Measurements from ENCODE around the gene PTMA. TPM values are rescaled to one million over a fixed set of nuclear protein-coding genes. Genes with fewer than 3 reads are reported as not detected.

Gene PTMA
- total RNA-seq, 2 experiments from 2014 or later = 1,763 to 1,778 TPM

- Mint-ChIP-seq H3K36me3 (no peaks in the 10 kb centered on the region), H3K27me3 (peaks cover 5% of the 10 kb centered on the region), H3K4me3 (no peak overlapping the region), H3K4me1 (ENCODE audit: low read depth) (peaks cover 4% of the 10 kb centered on the region), H3K27ac (no peak overlapping the region), H3K9me3 (no peaks in the 10 kb centered on the region)
- intact Hi-C loops (cut with micrococcal nuclease) = loop anchor here (1.0 kb wide), 1 partner anchor 28 kb away; no protein-coding TSS in a partner anchor
- CTCF ChIA-PET = interaction anchor here (1.0 to 21.7 kb wide), 9 partner anchors 10 to 60 kb away, joined by 3 to 578 read pairs (median 7); no protein-coding TSS in a partner anchor
- POLR2A ChIA-PET = no interaction called here
- peak; percentile 73 for DNase-seq
Measured at GRCh38 chr2:231687133-231687852, 21.0 kb upstream of the PTMA start.

GRCh38 chr2:231687961-231688360 lies 20.4 kb upstream of the PTMA start:
- Mint-ChIP-seq H3K27ac (no peak overlapping the region), H3K4me1 (ENCODE audit: low read depth) (peaks cover 4% of the 10 kb centered on the region), H3K9me3 (no peaks in the 10 kb centered on the region), H3K36me3 (no peaks in the 10 kb centered on the region), H3K4me3 (no peak overlapping the region), H3K27me3 (no peaks in the 10 kb centered on the region)
- ChIA-PET POLR2A (no interaction called here), CTCF (interaction anchor here (0.8 to 21.7 kb wide), 9 partner anchors 10 to 61 kb away, joined by 3 to 578 read pairs (median 7); no protein-coding TSS in a partner anchor)
- intact Hi-C loops (cut with micrococcal nuclease) = loop anchor here (1.0 kb wide), 1 partner anchor 27 kb away; no protein-coding TSS in a partner anchor
- DNase-seq = no peak

GRCh38 chr2:231688719-231689118 lies 19.6 kb upstream of the PTMA start:
- DNase-seq = no peak
- Mint-ChIP-seq H3K4me1 (ENCODE audit: low read depth) (peaks cover 4% of the 10 kb centered on the region), H3K9me3 (no peaks in the 10 kb centered on the region), H3K27ac (no peak overlapping the region), H3K27me3 (no peaks in the 10 kb centered on the region), H3K4me3 (no peak overlapping the region), H3K36me3 (no peaks in the 10 kb centered on the region)
- CTCF ChIA-PET = interaction anchor here (0.8 to 21.7 kb wide), 5 partner anchors 13 to 62 kb away, joined by 3 to 578 read pairs (median 3); no protein-coding TSS in a partner anchor
- POLR2A ChIA-PET = no interaction called here
- intact Hi-C loops (cut with micrococcal nuclease) = no loop called here

- POLR2A ChIA-PET = interaction anchor here (0.6 kb wide), 1 partner anchor 17 kb away, joined by 3 read pairs; no protein-coding TSS in a partner anchor
- no peak overlapping the region for H3K27ac Mint-ChIP-seq
Measured at GRCh38 chr2:231689124-231689893, 19.0 kb upstream of the PTMA start.

DNA sequence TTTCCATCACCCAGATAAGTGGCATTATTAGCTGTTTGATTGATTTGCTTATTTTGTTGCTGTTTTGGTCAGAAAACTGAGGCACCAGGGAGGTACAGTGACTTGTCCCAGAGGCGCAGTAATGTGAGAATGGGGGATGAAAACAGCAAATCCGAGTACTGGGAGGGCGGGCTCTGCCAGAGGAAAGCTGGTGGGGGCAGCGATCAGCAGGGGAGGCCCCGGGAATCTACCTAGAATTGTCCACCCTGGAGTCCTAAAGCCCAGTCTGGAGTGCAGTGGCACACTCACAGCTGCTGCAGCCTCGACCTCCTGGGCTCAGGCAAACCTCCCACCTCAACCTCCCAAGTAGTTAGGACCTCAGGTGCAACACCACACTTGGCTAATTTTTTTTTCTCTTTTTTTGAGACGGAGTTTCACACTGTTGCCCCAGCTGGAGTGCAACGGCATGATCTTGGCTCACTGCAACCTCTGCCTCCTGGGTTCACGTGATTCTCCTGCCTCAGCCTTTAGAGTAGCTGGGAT lies 17.0 kb upstream of the PTMA start:
- DNase-seq = no peak
- ChIA-PET CTCF (interaction anchor here (0.6 to 21.7 kb wide), 5 partner anchors 9 to 30 kb away, joined by 3 to 578 read pairs (median 4); no protein-coding TSS in a partner anchor), POLR2A (no interaction called here)
- H3K27ac Mint-ChIP-seq = no peak overlapping the region
- H3K9me3 Mint-ChIP-seq = no peaks in the 10 kb centered on the region
- intact Hi-C loops (cut with micrococcal nuclease) = no loop called here
- no peak overlapping the region for H3K4me3 Mint-ChIP-seq
- H3K36me3 Mint-ChIP-seq = no peaks in the 10 kb centered on the region
- H3K27me3 Mint-ChIP-seq = no peaks in the 10 kb centered on the region
- H3K4me1 Mint-ChIP-seq (ENCODE audit: low read depth) = peaks cover 4% of the 10 kb centered on the region

More at GRCh38 chr2:231689124-231689893, 19.0 kb upstream of the PTMA start:
- Mint-ChIP-seq H3K9me3 (no peaks in the 10 kb centered on the region), H3K4me3 (no peak overlapping the region), H3K4me1 (ENCODE audit: low read depth) (peaks cover 4% of the 10 kb centered on the region), H3K27me3 (no peaks in the 10 kb centered on the region), H3K36me3 (no peaks in the 10 kb centered on the region)
- intact Hi-C loops (cut with micrococcal nuclease) = no loop called here
- DNase-seq = no peak
- CTCF ChIA-PET = interaction anchor here (0.7 to 21.7 kb wide), 6 partner anchors 13 to 76 kb away, joined by 3 to 578 read pairs (median 4); no protein-coding TSS in a partner anchor

DNA sequence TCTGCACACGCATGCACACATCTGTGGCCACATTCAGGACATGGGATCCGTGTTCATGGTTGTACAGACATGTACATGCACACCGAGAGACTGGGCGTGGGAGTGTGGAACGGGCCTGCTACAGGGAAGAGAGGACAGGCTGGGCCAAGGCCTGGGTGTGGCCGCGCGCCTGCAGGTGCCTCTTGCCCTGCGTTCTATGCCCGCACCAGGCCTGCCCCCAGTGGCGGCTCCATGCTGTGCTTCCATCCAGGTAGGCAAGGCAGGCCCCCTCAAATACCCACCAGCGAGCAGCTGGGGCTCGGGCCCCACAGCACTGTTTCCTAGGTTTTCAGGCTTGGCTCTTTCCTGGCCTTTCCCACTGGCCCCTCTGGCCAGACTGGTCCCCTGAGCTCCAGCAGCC lies 15.5 kb upstream of the PTMA start:
- DNase-seq = no peak
- intact Hi-C loops (cut with micrococcal nuclease) = no loop called here
- H3K27ac Mint-ChIP-seq = no peak overlapping the region
- H3K4me1 Mint-ChIP-seq (ENCODE audit: low read depth) = no peaks in the 10 kb centered on the region
- CTCF ChIA-PET = interaction anchor here (1.1 to 3.5 kb wide), 2 partner anchors 11 to 21 kb away, joined by 3 to 21 read pairs; no protein-coding TSS in a partner anchor
- no peaks in the 10 kb centered on the region for H3K27me3 Mint-ChIP-seq
- POLR2A ChIA-PET = no interaction called here
- H3K4me3 Mint-ChIP-seq = no peak overlapping the region
- H3K36me3 Mint-ChIP-seq = no peaks in the 10 kb centered on the region
- H3K9me3 Mint-ChIP-seq = no peaks in the 10 kb centered on the region

- H3K27me3 Mint-ChIP-seq = no peaks in the 10 kb centered on the region
- intact Hi-C loops (cut with micrococcal nuclease) = no loop called here
- no peak overlapping the region for H3K27ac Mint-ChIP-seq
- ChIA-PET CTCF (interaction anchor here (1.4 to 3.5 kb wide), 3 partner anchors 17 to 20 kb away, joined by 5 to 21 read pairs (median 12); no protein-coding TSS in a partner anchor), POLR2A (no interaction called here)
- H3K36me3 Mint-ChIP-seq = no peaks in the 10 kb centered on the region
- no peak overlapping the region for H3K4me3 Mint-ChIP-seq
- H3K4me1 Mint-ChIP-seq (ENCODE audit: low read depth) = no peaks in the 10 kb centered on the region
- DNase-seq = no peak
- no peaks in the 10 kb centered on the region for H3K9me3 Mint-ChIP-seq
Measured at GRCh38 chr2:231693956-231694355, 14.4 kb upstream of the PTMA start.

DNA sequence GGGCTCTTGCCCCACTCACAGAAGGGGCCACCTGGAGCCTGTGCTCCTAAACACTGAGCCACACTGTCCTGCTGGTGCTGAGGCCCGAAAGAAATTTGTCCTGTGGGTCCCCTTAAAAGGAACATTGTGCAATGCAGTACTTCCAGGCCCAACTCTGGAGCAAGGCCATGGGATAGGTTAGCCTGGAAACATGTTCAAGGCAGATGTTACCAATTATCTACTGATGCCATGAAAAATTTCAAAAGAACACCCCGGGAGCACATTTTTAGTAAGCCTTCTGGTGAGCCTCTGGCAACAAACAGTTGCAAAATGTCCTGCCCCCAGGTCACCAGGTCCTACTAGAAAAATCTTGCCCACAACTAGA lies 12.3 kb upstream of the PTMA start:
- no peaks in the 10 kb centered on the region for H3K36me3 Mint-ChIP-seq
- H3K9me3 Mint-ChIP-seq = no peaks in the 10 kb centered on the region
- H3K4me1 Mint-ChIP-seq (ENCODE audit: low read depth) = no peaks in the 10 kb centered on the region
- DNase-seq = no peak
- intact Hi-C loops (cut with micrococcal nuclease) = no loop called here
- POLR2A ChIA-PET = no interaction called here
- H3K27me3 Mint-ChIP-seq = no peaks in the 10 kb centered on the region
- no peak overlapping the region for H3K4me3 Mint-ChIP-seq
- CTCF ChIA-PET = interaction anchor here (1.4 to 3.5 kb wide), 3 partner anchors 18 to 25 kb away, joined by 4 to 21 read pairs (median 12); no protein-coding TSS in a partner anchor
- no peak overlapping the region for H3K27ac Mint-ChIP-seq

DNA sequence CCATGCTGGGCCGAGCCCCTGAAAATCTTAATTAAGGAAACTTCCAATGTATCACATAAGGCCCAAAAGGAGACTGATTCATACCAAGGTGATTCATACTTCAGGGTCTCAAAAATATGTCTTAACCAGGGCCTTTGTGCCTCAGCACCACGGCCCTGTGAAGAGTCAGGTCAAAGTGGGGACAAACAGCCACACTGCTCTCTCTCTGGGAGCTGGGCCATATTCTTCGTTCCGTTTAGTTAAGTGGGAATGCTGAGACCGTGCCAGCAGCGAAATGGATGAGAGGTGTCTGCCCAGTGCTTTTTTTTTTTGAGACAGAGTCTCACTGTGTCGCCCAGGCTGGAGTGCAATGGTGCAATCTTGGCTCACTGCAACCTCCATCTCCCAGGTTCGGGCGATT lies 9.3 kb upstream of the PTMA start:
- H3K36me3 Mint-ChIP-seq = no peaks in the 10 kb centered on the region
- no peak overlapping the region for H3K4me3 Mint-ChIP-seq
- H3K4me1 Mint-ChIP-seq (ENCODE audit: low read depth) = peaks cover 3% of the 10 kb centered on the region
- H3K27me3 Mint-ChIP-seq = no peaks in the 10 kb centered on the region
- H3K9me3 Mint-ChIP-seq = no peaks in the 10 kb centered on the region
- intact Hi-C loops (cut with micrococcal nuclease) = no loop called here
- H3K27ac Mint-ChIP-seq = no peak overlapping the region
- CTCF ChIA-PET = interaction anchor here (8.9 kb wide), 1 partner anchor 16 kb away, joined by 106 read pairs; no protein-coding TSS in a partner anchor
- no peak for DNase-seq
- POLR2A ChIA-PET = no interaction called here

GRCh38 chr2:231701456-231702373 lies 6.6 kb upstream of the PTMA start:
- POLR2A ChIA-PET = interaction anchor here (0.6 kb wide), 1 partner anchor 28 kb away, joined by 3 read pairs; no protein-coding TSS in a partner anchor
- H3K27me3 Mint-ChIP-seq = no peaks in the 10 kb centered on the region
- DNase-seq = no peak
- H3K36me3 Mint-ChIP-seq = peaks cover 9% of the 10 kb centered on the region
- H3K27ac Mint-ChIP-seq = no peak overlapping the region
- intact Hi-C loops (cut with micrococcal nuclease) = no loop called here
- H3K9me3 Mint-ChIP-seq = no peaks in the 10 kb centered on the region
- H3K4me3 Mint-ChIP-seq = no peak overlapping the region
- CTCF ChIA-PET = interaction anchor here (0.7 to 8.9 kb wide), 4 partner anchors 13 to 53 kb away, joined by 3 to 106 read pairs (median 20); no protein-coding TSS in a partner anchor
- H3K4me1 Mint-ChIP-seq (ENCODE audit: low read depth) = peaks cover 14% of the 10 kb centered on the region

GRCh38 chr2:231704017-231704416 lies 4.3 kb upstream of the PTMA start:
- DNase-seq = no peak
- Mint-ChIP-seq H3K4me1 (ENCODE audit: low read depth) (peaks cover 14% of the 10 kb centered on the region), H3K9me3 (no peaks in the 10 kb centered on the region), H3K4me3 (peak overlapping the region; percentile 34), H3K27me3 (peaks cover 3% of the 10 kb centered on the region), H3K27ac (no peak overlapping the region), H3K36me3 (peaks cover 16% of the 10 kb centered on the region)
- POLR2A ChIA-PET = interaction anchor here (0.6 to 1.7 kb wide), 2 partner anchors 9 to 90 kb away, joined by 3 to 4 read pairs; no protein-coding TSS in a partner anchor
- intact Hi-C loops (cut with micrococcal nuclease) = no loop called here
- CTCF ChIA-PET = interaction anchor here (0.7 to 8.9 kb wide), 7 partner anchors 11 to 96 kb away, joined by 3 to 106 read pairs (median 4); no protein-coding TSS in a partner anchor

Data from activated CD4-positive, alpha-beta memory T cell treated with anti-CD3 and anti-CD28 coated beads for 36 hours (primary cell).